PC-3 (cell line): ENCODE results near the gene TFDP2.

Experiments used
- EZH2 ChIP-seq: fragments of 300-600 bp; sonication (generic); IDR thresholded peaks from one replicate; pipeline ENCODE4 v1.6.1; 2017; ENCODE audit warnings: antibody characterized with exemption, mild to moderate bottlenecking, low read length; ENCODE audit not compliant: unreplicated experiment
- EZH2phosphoT487 ChIP-seq: fragments of 300-600 bp; sonication (generic); IDR thresholded peaks from 2 replicates; pipeline ENCODE4 v1.6.1; 2018; ENCODE audit warnings: mild to moderate bottlenecking, antibody characterized with exemption, low read length, borderline replicate concordance
- TF ChIP-seq, protein P1 (sequence below): fragments of 300-600 bp; sonication (generic); conservative IDR thresholded peaks from 2 replicates; pipeline ENCODE4 v1.5.1; 2017; ENCODE audit warnings: antibody characterized with exemption, low read depth, mild to moderate bottlenecking, low read length

DNA sequence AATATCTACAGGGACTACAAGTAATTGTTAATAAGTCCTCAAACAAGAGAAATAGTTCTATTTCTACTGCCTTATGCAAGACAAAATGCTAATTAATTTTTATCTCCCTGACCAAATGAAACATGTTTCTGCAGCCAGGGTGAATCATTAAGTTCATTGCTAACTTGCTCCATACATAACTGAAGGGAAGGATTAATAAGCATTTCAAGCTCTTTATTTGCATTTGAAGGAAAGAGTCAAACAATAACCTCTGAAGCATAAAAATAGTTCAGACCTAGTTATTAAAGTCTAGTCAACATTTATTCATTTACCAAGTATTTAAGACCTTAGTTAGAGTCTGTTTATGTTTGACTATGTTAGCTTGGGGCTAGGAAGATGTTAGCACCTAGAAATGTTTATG, 152.9 kb downstream of the TFDP2 start:
- TF ChIP-seq, protein P1, sequence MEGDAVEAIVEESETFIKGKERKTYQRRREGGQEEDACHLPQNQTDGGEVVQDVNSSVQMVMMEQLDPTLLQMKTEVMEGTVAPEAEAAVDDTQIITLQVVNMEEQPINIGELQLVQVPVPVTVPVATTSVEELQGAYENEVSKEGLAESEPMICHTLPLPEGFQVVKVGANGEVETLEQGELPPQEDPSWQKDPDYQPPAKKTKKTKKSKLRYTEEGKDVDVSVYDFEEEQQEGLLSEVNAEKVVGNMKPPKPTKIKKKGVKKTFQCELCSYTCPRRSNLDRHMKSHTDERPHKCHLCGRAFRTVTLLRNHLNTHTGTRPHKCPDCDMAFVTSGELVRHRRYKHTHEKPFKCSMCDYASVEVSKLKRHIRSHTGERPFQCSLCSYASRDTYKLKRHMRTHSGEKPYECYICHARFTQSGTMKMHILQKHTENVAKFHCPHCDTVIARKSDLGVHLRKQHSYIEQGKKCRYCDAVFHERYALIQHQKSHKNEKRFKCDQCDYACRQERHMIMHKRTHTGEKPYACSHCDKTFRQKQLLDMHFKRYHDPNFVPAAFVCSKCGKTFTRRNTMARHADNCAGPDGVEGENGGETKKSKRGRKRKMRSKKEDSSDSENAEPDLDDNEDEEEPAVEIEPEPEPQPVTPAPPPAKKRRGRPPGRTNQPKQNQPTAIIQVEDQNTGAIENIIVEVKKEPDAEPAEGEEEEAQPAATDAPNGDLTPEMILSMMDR, result no peak
- no peak for TF ChIP-seq EZH2
- TF ChIP-seq EZH2phosphoT487, result no peak
